NCI-H526 treated with DMSO at 0.1 percent for 48 hours (cell line): Measurements from ENCODE around the gene NFASC.

ENCODE experiments used
- DNase-seq: peaks from one replicate; lab custom pipeline; 2025; lab: John Stamatoyannopoulos, UW

The NFASC gene

DNA sequence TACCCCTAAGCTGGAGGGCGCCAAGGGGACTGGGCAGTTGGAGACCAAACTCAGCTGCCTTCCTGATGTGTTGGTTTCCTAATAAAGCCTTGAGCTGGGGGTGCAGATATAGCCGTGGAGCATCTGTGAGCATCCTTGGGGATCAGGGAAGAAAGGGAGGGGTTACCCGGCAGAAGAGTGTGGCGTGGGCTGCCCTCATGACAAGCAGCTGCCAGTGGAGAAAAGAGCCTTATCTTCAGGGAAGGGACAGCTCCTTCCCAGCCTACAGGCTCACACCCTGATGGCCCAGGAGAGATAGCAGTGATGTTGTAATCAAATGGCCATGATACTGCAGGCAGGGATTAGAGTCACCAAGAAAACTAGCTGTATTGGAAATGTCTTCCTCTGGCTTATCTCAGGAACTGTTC lies 10.8 kb upstream of the NFASC start:
- no peak for DNase-seq

DNA sequence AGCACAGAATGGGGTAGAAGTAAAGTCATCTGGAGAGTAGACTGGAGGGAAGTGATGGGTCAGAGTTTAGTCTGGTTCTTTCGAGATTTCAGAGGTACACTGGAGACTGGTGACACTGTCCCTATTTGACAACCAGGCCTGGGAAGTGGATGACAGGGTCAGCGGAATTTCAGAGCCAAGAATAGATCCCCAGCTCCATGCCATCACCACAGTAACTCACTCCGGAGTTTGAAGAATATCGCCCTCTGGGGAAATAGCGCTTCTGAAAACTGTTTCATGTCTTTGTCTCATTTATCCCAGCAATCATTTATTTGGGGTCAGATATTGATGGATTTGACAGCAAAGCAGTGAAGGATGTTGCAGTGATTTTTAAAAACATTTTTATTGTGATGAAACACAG lies 7.6 kb upstream of the NFASC start:
- DNase-seq: no peak

GRCh38 chr1:204863730-204864129 lies 6.9 kb upstream of the NFASC start:
- DNase-seq: no peak

DNA sequence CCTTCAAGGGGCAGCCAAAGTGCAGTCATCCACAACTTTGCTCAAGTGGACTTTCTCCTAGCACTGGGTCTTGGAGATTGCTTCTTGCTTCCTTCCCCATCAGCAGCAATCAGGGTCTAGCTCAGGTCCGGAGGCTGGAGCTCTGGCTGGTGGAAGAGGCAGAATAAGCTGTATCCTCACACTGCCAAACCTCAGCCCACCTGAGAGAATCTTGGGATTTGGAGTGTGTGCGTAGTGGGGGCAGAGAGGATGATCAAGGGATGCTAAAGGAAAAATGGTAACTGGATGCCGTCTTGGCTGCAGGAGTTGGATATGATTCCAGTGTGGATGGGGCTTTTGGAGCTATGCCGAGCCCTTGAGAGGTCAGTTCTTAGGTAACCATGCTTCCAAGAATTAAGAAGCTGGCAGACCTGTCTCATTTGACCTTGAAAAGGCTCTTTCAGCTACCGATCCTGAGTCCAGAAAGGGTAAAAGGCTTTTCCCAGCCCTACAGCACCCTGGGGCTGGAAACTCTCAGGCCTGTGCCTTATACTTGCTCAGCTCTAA lies 4.5 kb upstream of the NFASC start:
- DNase-seq: no peak

DNA sequence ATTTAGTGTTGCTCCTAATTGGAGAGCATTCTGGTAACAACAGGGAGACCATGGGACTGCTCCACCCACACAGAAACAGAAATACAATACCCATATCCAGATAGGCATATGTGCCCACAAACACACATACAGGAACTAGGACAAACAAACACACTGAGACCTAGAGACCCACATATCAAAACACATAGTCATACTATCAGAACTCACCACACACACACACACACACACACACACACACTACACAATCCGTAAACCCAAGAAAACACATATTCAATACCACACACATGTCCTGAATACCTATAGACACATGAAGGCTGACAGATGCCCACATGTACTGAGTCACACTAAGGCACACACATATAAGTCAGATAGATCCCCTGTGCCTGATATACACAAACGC lies 3.5 kb upstream of the NFASC start:
- no peak for DNase-seq

DNA sequence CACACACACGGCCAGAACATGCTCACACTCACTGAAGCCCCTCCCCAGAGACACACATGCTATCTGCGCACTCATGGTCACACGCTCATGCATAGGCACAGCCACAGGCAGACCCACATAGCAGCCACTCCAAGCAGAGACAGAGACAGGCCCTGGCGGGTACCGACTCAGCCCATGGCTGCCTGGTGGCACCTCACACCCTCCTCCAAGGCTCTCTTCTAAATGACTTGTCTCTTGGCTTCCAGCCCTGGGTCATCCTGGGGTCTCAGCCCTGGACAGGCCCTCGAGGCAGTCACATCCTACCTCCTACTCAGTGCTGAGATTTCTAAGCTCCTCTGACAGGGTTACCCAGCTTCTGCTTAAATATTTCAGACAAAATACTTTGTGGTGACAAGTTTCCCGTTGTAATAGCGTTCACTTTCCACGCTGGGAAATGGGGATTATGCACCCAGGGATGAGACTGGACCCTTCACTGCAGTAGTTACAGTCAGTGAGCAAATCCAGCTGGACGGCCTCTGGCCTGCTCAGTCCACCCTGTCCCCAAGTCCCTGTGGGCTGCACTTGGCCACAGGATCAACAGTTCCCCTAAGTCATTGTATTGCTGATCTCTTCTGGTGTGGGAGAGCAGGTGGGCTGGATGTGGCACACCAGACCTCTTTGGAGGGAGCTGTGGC lies 2.9 kb upstream of the NFASC start:
- no peak for DNase-seq

DNA sequence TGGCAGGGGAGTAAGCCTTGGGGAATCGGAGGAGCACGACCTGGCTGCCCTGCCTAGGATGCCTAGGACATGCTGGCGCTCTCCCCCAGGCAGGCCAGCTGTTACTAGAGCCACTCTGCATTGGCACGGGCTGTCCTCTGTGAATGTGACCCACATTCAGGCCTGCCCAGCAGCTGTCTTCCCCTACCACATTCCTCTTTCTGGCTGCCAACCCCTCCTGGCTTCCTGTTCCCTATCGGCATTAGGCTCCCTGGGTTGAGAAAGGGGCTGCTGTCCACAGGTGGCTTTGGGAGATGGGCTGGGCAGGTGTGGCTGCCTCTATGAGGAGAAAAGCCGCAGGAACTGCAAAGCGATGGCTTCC lies 2.3 kb upstream of the NFASC start:
- DNase-seq: no peak

DNA sequence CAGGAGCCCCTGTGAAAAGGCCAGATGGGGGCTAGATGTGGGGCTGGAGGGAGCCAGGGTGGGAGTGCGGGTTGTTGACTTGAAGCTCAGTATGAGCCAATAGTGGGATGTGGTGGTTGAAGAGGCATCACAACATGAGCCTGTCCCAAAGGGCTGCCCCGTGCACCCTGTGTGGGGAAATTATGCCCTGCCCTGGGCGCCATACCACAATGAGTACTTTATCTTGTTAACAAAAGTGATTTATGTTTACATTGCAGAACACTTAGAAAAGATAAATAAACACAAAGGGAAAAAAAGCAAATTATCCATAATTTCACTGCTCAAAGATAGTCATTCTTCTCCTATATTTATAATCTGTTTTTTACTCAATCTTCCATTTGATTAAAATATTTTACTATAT lies 1.6 kb upstream of the NFASC start:
- no peak for DNase-seq

DNA sequence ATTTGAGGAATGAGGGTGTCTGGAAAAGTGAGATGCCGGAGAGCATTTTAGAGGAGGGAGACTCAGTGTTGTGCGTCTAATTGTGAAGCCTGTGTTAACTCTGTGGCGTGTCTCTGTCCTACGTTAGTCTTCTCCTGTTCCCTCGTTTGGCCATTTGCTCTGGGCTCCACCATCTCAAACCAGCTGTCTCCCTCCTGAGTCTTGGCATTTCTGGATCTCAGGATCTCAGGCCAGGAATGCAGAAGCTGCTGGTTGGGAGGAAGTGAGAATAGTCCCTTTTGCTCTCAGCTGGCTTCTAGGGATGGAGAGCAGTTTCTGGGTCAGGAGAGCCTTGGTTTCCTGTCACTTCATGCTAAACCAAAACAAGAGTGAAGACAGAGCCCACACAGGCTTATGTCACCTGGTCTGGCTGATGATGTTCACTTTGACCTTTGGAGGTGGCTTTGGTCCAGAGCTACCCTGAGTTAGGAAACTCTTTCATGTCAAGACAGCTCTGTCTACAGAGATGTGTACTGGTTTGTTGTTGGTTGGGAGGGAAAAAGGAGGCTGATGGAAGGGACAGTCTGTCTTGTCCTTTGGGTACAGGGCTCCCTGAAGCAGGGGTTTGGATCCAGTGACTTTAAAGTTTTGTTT lies 859 bp downstream of the NFASC start:
- DNase-seq: no peak

- DNase-seq: no peak
These were observed 1.7 kb downstream of the NFASC start for GRCh38 chr1:204872262-204872881.

GRCh38 chr1:204873176-204873575 lies 2.5 kb downstream of the NFASC start:
- DNase-seq: no peak

DNA sequence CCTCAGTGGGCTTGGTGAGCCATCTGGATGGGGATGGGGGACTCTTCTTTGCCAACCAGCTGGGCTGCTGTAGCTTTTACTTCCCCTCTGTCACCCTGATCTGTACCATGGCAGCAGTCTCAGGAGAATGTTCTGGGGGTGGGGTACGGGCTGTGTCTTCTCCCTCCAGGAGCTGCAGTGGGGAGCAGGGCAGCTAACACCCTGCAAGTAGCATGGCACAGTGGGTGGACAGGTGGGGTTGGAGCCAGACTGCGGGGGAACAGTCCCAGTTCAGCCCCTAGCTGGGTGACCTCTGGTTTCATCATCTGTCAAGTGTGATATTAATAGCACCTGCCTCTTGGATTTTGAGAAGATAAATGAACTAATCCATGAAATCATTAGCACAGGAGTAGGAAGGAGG lies 3.1 kb downstream of the NFASC start:
- no peak for DNase-seq

DNA sequence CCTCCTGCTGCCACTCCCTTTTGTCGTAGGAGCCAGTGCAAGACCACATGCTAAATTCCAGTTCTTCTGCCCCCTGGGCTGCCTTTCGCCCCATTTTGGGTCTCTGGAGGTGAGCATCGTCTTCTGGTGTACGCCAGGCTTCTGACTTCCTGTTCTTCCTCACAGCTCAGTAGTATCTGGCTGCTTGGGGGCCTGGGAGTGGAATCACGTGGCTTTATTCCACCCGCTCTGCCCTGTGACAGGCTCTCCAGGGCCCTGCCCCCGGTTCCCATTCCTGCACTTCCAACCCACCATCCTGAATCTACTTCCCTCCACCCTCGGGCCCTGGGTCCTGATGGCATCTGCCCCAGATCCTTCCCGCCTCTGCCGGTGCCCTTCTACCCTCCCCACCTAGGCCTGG lies 3.6 kb downstream of the NFASC start:
- no peak for DNase-seq

- no peak for DNase-seq
These were observed 4.6 kb downstream of the NFASC start for GRCh38 chr1:204875255-204875654.

DNA sequence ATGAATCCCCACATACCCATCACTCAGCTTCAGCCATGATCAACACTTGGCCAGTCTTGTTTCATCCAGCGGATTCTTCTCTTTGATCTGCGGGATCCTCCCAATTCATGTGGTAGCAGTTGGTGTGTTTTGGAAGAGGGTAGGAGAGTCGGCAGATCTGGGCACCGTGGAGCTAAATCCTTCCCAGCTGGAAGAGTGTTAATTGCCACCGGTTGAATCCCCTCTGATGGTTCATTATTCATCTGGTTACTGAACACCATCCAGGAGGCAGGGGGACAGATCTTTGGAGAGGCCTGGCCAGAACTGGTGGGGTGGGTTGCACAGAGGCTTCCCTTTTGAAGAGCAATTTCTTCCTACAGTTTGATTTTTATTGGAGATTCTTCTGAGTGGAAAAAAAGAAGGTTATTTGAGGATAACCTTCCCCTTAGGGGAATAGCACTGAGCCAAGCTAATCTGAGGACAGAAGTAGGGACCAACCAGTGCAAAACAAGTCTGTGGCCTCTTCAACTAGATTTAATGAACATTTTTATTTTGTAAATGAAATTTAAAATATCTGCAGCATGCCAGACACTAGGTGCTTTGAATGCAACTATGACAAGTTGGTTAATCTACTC lies 8.1 kb downstream of the NFASC start:
- DNase-seq: no peak

DNA sequence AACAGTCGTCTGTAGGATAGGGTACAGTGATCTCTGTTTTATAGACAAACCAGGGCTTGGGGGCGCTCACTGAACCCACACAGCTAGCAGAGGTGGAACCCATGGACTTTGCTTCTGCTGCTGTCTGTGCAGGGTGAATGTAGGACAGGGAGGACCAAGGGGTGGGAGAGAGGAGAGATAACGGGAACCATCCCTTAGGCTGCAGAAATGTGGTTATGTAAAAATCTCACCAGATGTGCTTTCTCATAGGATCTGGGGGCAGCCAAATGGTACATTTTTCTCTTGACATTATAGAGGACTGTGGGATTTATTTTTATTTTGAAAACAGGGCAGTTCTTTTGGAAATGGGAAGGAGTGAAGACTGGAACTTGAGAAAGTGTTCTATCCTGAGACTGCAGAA lies 8.7 kb downstream of the NFASC start:
- no peak for DNase-seq

- no peak for DNase-seq
These were observed 10.2 kb downstream of the NFASC start for GRCh38 chr1:204880906-204881305.

- DNase-seq: no peak
These were observed 11.8 kb downstream of the NFASC start for GRCh38 chr1:204882479-204882878.

GRCh38 chr1:204883405-204883804 lies 12.7 kb downstream of the NFASC start:
- DNase-seq: no peak

GRCh38 chr1:204885288-204885711 lies 14.6 kb downstream of the NFASC start:
- DNase-seq: no peak

- no peak for DNase-seq
These were observed 15.1 kb downstream of the NFASC start for GRCh38 chr1:204885790-204886189.

GRCh38 chr1:204887846-204888245 lies 17.2 kb downstream of the NFASC start:
- no peak for DNase-seq

DNA sequence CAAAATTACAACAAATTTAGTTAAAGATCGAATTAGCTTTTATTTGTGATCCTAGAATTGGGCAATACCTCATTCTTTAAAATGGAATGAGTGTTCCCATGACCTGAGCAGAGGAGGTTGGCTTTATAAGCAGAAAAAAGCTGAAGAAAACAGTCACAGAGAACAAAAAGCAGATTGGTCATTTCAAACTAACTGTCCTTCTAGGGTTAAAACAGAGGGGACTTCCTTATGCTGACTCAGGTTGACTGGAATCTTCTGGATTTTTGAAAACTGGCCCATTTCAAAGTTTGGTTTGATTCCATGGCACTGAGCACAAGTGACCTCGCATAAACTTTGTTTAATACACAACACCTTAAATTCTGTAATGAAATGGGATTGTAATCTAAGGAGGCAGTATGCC lies 17.6 kb downstream of the NFASC start:
- no peak for DNase-seq
